SK-N-MC (cell line): Measurements from ENCODE around the gene MPPED2.

Source experiments
- FOXP2 ChIP-seq: optimal IDR thresholded peaks from 2 replicates; pipeline ENCODE3; 2011; ENCODE audit warnings: mild to moderate bottlenecking, moderate library complexity; ENCODE audit not compliant: insufficient read depth; ENCODE audit errors: extremely low read length, control extremely low read depth
- POLR2AphosphoS5 ChIP-seq: IDR thresholded peaks from 2 replicates; pipeline ENCODE4 v1.6.1; 2012; ENCODE audit warnings: mild to moderate bottlenecking, low read depth, low read length, borderline replicate concordance

GRCh38 chr11:30474151-30474954 is 111.8 kb downstream of the MPPED2 start:
- TF ChIP-seq POLR2AphosphoS5 (no peak), FOXP2 (no peak)
